Measurements from ENCODE around the gene ANKHD1. TPM values are rescaled to one million over a fixed set of nuclear protein-coding genes. Genes with fewer than 3 reads are reported as not detected.

The ANKHD1 gene
- total and polyA plus RNA-seq, 2 donors from 2014 or later: 26.4 to 130 TPM

- FAIRE-seq: no peak
- TF ChIP-seq CTCF (IDR thresholded peaks at IDR 0.05; ENCODE audit: borderline replicate concordance, extremely low read depth, insufficient read depth): no peak
- intact Hi-C loops (cut with DNase I): no loop called here
These were observed 13.6 kb upstream of the ANKHD1 start for GRCh38 chr5:140388052-140388451.

GRCh38 chr5:140391312-140391711 lies 10.3 kb upstream of the ANKHD1 start:
- FAIRE-seq (no peak), DNase-seq (no peak)
- intact Hi-C loops (cut with DNase I): no loop called here
- H3K9ac ChIP-seq (ENCODE audit: low read length in 3 of 3): no peak overlapping the region
- H3K27ac ChIP-seq (ENCODE audit: low read depth in 2 of 2, low read length in 2 of 2): no peak overlapping the region
- H3K4me3 ChIP-seq (ENCODE audit: low read length in 3 of 3): no peak overlapping the region
- no peaks in the 10 kb centered on the region for H3K9me3 ChIP-seq (ENCODE audit: control insufficient read depth in 2 of 3, insufficient read depth in 1 of 3, low read length in 3 of 3)
- no peaks in the 10 kb centered on the region for H3K4me1 ChIP-seq (ENCODE audit: control insufficient read depth in 2 of 3, insufficient read depth in 2 of 3, low read depth in 1 of 3, low read length in 3 of 3)
- H3K36me3 ChIP-seq (ENCODE audit: control insufficient read depth in 2 of 3, insufficient read depth in 3 of 3, low read length in 3 of 3): no peaks in the 10 kb centered on the region
- H3K27me3 ChIP-seq (ENCODE audit: control insufficient read depth, insufficient read depth, low read length): no peaks in the 10 kb centered on the region
- TF ChIP-seq CTCF (IDR thresholded peaks at IDR 0.05; ENCODE audit: borderline replicate concordance, extremely low read depth, insufficient read depth): no peak

More at GRCh38 chr5:140388052-140388451, 13.6 kb upstream of the ANKHD1 start:
- H3K4me3 ChIP-seq (ENCODE audit: low read length in 3 of 3): no peak overlapping the region
- DNase-seq: no peak
- H3K4me1 ChIP-seq (ENCODE audit: control insufficient read depth in 2 of 3, insufficient read depth in 2 of 3, low read depth in 1 of 3, low read length in 3 of 3): no peaks in the 10 kb centered on the region
- no peaks in the 10 kb centered on the region for H3K9me3 ChIP-seq (ENCODE audit: control insufficient read depth in 2 of 3, insufficient read depth in 1 of 3, low read length in 3 of 3)
- H3K27me3 ChIP-seq (ENCODE audit: control insufficient read depth, insufficient read depth, low read length): no peaks in the 10 kb centered on the region
- no peaks in the 10 kb centered on the region for H3K36me3 ChIP-seq (ENCODE audit: control insufficient read depth in 2 of 3, insufficient read depth in 3 of 3, low read length in 3 of 3)
- no peak overlapping the region for H3K9ac ChIP-seq (ENCODE audit: low read length in 3 of 3)
- H3K27ac ChIP-seq (ENCODE audit: low read depth in 2 of 2, low read length in 2 of 2): no peak overlapping the region

- Histone ChIP-seq H3K4me3 (ENCODE audit: low read length in 3 of 3) (no peak overlapping the region), H3K4me1 (ENCODE audit: control insufficient read depth in 2 of 3, insufficient read depth in 2 of 3, low read depth in 1 of 3, low read length in 3 of 3) (no peaks in the 10 kb centered on the region), H3K27ac (ENCODE audit: low read depth in 2 of 2, low read length in 2 of 2) (no peak overlapping the region), H3K9ac (ENCODE audit: low read length in 3 of 3) (no peak overlapping the region), H3K27me3 (ENCODE audit: control insufficient read depth, insufficient read depth, low read length) (no peaks in the 10 kb centered on the region), H3K36me3 (ENCODE audit: control insufficient read depth in 2 of 3, insufficient read depth in 3 of 3, low read length in 3 of 3) (no peaks in the 10 kb centered on the region), H3K9me3 (ENCODE audit: control insufficient read depth in 2 of 3, insufficient read depth in 1 of 3, low read length in 3 of 3) (no peaks in the 10 kb centered on the region)
- intact Hi-C loops (cut with DNase I): no loop called here
- no peak for FAIRE-seq
- no peak for TF ChIP-seq CTCF (IDR thresholded peaks at IDR 0.05; ENCODE audit: borderline replicate concordance, extremely low read depth, insufficient read depth)
- no peak for DNase-seq
These were observed 9.9 kb upstream of the ANKHD1 start for GRCh38 chr5:140391732-140392131.

- H3K4me3 ChIP-seq (ENCODE audit: low read length in 3 of 3): no peak overlapping the region
- intact Hi-C loops (cut with DNase I): no loop called here
- DNase-seq (no peak), FAIRE-seq (no peak)
- no peaks in the 10 kb centered on the region for H3K27me3 ChIP-seq (ENCODE audit: control insufficient read depth, insufficient read depth, low read length)
- H3K4me1 ChIP-seq (ENCODE audit: control insufficient read depth in 2 of 3, insufficient read depth in 2 of 3, low read depth in 1 of 3, low read length in 3 of 3): no peaks in the 10 kb centered on the region
- no peaks in the 10 kb centered on the region for H3K36me3 ChIP-seq (ENCODE audit: control insufficient read depth in 2 of 3, insufficient read depth in 3 of 3, low read length in 3 of 3)
- no peaks in the 10 kb centered on the region for H3K9me3 ChIP-seq (ENCODE audit: control insufficient read depth in 2 of 3, insufficient read depth in 1 of 3, low read length in 3 of 3)
- no peak for TF ChIP-seq CTCF (IDR thresholded peaks at IDR 0.05; ENCODE audit: borderline replicate concordance, extremely low read depth, insufficient read depth)
- H3K27ac ChIP-seq (ENCODE audit: low read depth in 2 of 2, low read length in 2 of 2): no peak overlapping the region
- no peak overlapping the region for H3K9ac ChIP-seq (ENCODE audit: low read length in 3 of 3)
These were observed 7.9 kb upstream of the ANKHD1 start for GRCh38 chr5:140393738-140394137.
